Hepatocyte (in vitro differentiated cells): Measurements from ENCODE around the gene DRAM1. TPM values are rescaled to one million over a fixed set of nuclear protein-coding genes. Genes with fewer than 3 reads are reported as not detected.

Source experiments
- DNase-seq: peaks from one replicate; pipeline ENCODE4 v3.0.0-alpha.2; 2016; ENCODE audit warnings: low spot score
- H2AFZ ChIP-seq: fragments of 200-600 bp; sonication (generic); 2 replicates; pipeline ENCODE4 v1.6.0; 2016; ENCODE audit warnings: antibody characterized with exemption, mild to moderate bottlenecking
- H3K27ac ChIP-seq: fragments of 200-600 bp; sonication (generic); 2 replicates; pipeline ENCODE4 v1.5.1; 2016; ENCODE audit warnings: mild to moderate bottlenecking
- H3K27me3 ChIP-seq: fragments of 200-600 bp; sonication (generic); 2 replicates; pipeline ENCODE4 v1.6.1; 2016
- H3K36me3 ChIP-seq: fragments of 200-600 bp; sonication (generic); replicated peaks from 2 replicates; pipeline ENCODE4 v1.5.1; 2016; ENCODE audit warnings: low read depth; ENCODE audit not compliant: insufficient read depth
- H3K4me1 ChIP-seq: fragments of 200-600 bp; sonication (generic); 2 replicates; pipeline ENCODE4 v1.5.1; 2016; ENCODE audit warnings: mild to moderate bottlenecking, moderate library complexity; ENCODE audit not compliant: insufficient read depth
- H3K4me2 ChIP-seq: fragments of 200-600 bp; sonication (generic); 2 replicates; pipeline ENCODE4 v1.6.0; 2016
- H3K4me3 ChIP-seq: fragments of 200-600 bp; sonication (generic); 2 replicates; pipeline ENCODE4 v1.5.1; 2016; ENCODE audit warnings: mild to moderate bottlenecking
- H3K79me2 ChIP-seq: fragments of 200-600 bp; sonication (generic); 2 replicates; pipeline ENCODE4 v1.6.0; 2017; ENCODE audit warnings: mild to moderate bottlenecking
- H3K9me2 ChIP-seq: fragments of 200-600 bp; sonication (generic); replicated peaks from 2 replicates; pipeline ENCODE4 v1.6.0; 2017; ENCODE audit warnings: mild to moderate bottlenecking; ENCODE audit not compliant: insufficient read depth
- H3K9me3 ChIP-seq: fragments of 200-600 bp; sonication (generic); 2 replicates; pipeline ENCODE4 v1.5.1; 2016; ENCODE audit warnings: low read depth, mild to moderate bottlenecking
- H4K20me1 ChIP-seq: fragments of 200-600 bp; sonication (generic); 2 replicates; pipeline ENCODE4 v1.6.0; 2016; ENCODE audit warnings: mild to moderate bottlenecking; ENCODE audit not compliant: insufficient read depth, poor library complexity, severe bottlenecking
- CTCF ChIP-seq: fragments of 200-600 bp; sonication (generic); IDR thresholded peaks from 2 replicates; pipeline ENCODE4 v1.5.1; 2016; ENCODE audit warnings: antibody characterized with exemption, mild to moderate bottlenecking; ENCODE audit not compliant: poor library complexity
- EZH2 ChIP-seq: fragments of 200-600 bp; sonication (generic); IDR thresholded peaks from 2 replicates; pipeline ENCODE4 v1.6.1; 2016; ENCODE audit warnings: antibody characterized with exemption, mild to moderate bottlenecking, borderline replicate concordance
- EZH2phosphoT487 ChIP-seq: fragments of 200-600 bp; sonication (generic); IDR thresholded peaks from one replicate; pipeline ENCODE4 v1.6.1; 2018; ENCODE audit warnings: antibody characterized with exemption, mild to moderate bottlenecking, low read depth, moderate library complexity; ENCODE audit not compliant: unreplicated experiment, severe bottlenecking
- WGBS: methylation state at CpG from one replicate; pipeline ENCODE4 v1.1.6; 2016; ENCODE audit warnings: low lambda C conversion rate; ENCODE audit errors: missing lambda C conversion rate; 5-methylcytosine and 5-hydroxymethylcytosine counted together
- polyA plus RNA-seq: library from polyadenylated mRNA; unstranded; fragments of >200 nt; fragmentation: Nextera tagmentation; extraction: Ambion mirVana; gene quantifications from 2 replicates; pipeline ENCODE4 v1.2.1, GENCODE V29; 2016
- total RNA-seq: library from RNA; depleted of rRNA; stranded (reverse); fragments of >200 nt; gene quantifications from 2 replicates; pipeline ENCODE4 v1.2.3, GENCODE V29; 2014

The DRAM1 gene
- total and polyA plus RNA-seq, 2 experiments from 2014 or later: 26.0 to 28.2 TPM

GRCh38 chr12:101924618-101925017 is 47.2 kb downstream of the DRAM1 start:
- no peak for TF ChIP-seq EZH2
- no peak for TF ChIP-seq CTCF
- no peak for TF ChIP-seq EZH2phosphoT487
- 97% methylated on average over 3 of the region's 3 CpGs for WGBS
- no peaks in the 10 kb centered on the region for H3K9me2 ChIP-seq
- no peak for DNase-seq
- H3K4me2 ChIP-seq: no peak overlapping the region
- no peaks in the 10 kb centered on the region for H4K20me1 ChIP-seq
- H3K9me3 ChIP-seq: no peaks in the 10 kb centered on the region
- H3K27ac ChIP-seq: peak overlapping the region; percentile 41
- no peak overlapping the region for H3K4me3 ChIP-seq
- H3K36me3 ChIP-seq: no peaks in the 10 kb centered on the region
- no peaks in the 10 kb centered on the region for H3K79me2 ChIP-seq
- no peaks in the 10 kb centered on the region for H3K4me1 ChIP-seq
- no peak overlapping the region for H2AFZ ChIP-seq
- no peaks in the 10 kb centered on the region for H3K27me3 ChIP-seq

GRCh38 chr12:101925361-101925760 is 48.0 kb downstream of the DRAM1 start:
- TF ChIP-seq EZH2phosphoT487: no peak
- TF ChIP-seq EZH2: no peak
- no peak for TF ChIP-seq CTCF
- Histone ChIP-seq H3K9me3 (no peaks in the 10 kb centered on the region), H3K9me2 (no peaks in the 10 kb centered on the region), H3K4me2 (no peak overlapping the region), H3K79me2 (no peaks in the 10 kb centered on the region), H3K36me3 (no peaks in the 10 kb centered on the region), H3K4me3 (no peak overlapping the region), H4K20me1 (no peaks in the 10 kb centered on the region), H3K4me1 (no peaks in the 10 kb centered on the region), H3K27ac (peak overlapping the region; percentile 41), H2AFZ (no peak overlapping the region), H3K27me3 (no peaks in the 10 kb centered on the region)
- peak; percentile 60 for DNase-seq
- WGBS: 80% methylated on average over 4 of the region's 4 CpGs

GRCh38 chr12:101925935-101926334 is 48.6 kb downstream of the DRAM1 start:
- DNase-seq: no peak
- Histone ChIP-seq H3K36me3 (no peaks in the 10 kb centered on the region), H3K27ac (no peak overlapping the region), H3K27me3 (no peaks in the 10 kb centered on the region), H3K79me2 (no peaks in the 10 kb centered on the region), H4K20me1 (no peaks in the 10 kb centered on the region), H3K4me1 (no peaks in the 10 kb centered on the region), H3K4me3 (no peak overlapping the region), H2AFZ (no peak overlapping the region), H3K4me2 (no peak overlapping the region), H3K9me3 (no peaks in the 10 kb centered on the region), H3K9me2 (no peaks in the 10 kb centered on the region)
- WGBS: 85% methylated on average over 6 of the region's 6 CpGs
- no peak for TF ChIP-seq EZH2phosphoT487
- no peak for TF ChIP-seq EZH2
- TF ChIP-seq CTCF: no peak

- Histone ChIP-seq H3K9me2 (no peaks in the 10 kb centered on the region), H3K27me3 (no peaks in the 10 kb centered on the region), H3K9me3 (no peaks in the 10 kb centered on the region), H3K36me3 (no peaks in the 10 kb centered on the region), H3K4me2 (no peak overlapping the region), H3K4me1 (no peaks in the 10 kb centered on the region), H2AFZ (no peak overlapping the region), H3K79me2 (no peaks in the 10 kb centered on the region), H3K27ac (no peak overlapping the region), H3K4me3 (no peak overlapping the region), H4K20me1 (no peaks in the 10 kb centered on the region)
- TF ChIP-seq EZH2phosphoT487 (no peak), CTCF (no peak), EZH2 (no peak)
- no peak for DNase-seq
Measured at GRCh38 chr12:101927036-101927435, 49.7 kb downstream of the DRAM1 start.
